GM18861 (cell line): ENCODE results near the gene LPAR6.

Source experiments
- ATAC-seq: cut with Tn5 transposase; IDR thresholded peaks from one replicate; pipeline ENCODE4 v1.9.1; 2021; ENCODE audit not compliant: unreplicated experiment

The LPAR6 gene

DNA sequence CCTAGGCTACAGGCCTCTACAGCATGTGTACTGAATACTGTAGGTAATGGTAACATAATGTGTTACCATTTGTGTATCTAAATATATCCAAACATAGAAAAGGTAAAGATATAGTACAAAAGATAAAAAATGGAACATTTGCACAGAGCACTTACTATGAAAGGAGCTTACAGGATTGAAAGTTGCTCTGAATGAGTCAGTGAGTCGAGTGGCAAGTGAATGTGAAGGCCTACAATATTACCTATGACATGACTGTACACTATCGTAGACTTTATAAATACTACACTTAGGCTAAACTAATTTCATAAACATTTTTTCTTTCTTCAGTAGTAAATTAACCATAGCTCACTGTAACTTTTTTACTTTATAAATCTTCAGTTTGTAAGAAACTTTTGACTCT, 35.1 kb downstream of the LPAR6 start:
- ATAC-seq: no peak

DNA sequence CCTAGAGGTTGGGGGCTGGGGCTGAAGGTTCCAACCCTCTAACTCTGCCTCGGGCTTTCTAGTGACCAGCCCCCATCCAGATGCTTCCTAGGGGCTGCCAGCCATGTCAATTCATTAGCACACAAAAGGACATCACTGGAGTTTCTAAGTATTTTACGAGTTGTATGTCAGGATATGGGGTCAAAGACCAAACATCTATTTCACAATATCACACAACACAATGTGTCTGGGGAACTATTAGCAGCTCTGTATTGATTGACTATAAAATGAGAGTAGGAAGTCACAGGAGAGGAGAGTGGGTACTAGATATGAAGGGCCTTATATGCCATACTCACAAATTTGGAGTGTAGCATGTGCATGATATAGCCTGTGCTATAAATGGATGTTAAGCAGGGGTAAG, 42.1 kb downstream of the LPAR6 start:
- ATAC-seq: no peak

DNA sequence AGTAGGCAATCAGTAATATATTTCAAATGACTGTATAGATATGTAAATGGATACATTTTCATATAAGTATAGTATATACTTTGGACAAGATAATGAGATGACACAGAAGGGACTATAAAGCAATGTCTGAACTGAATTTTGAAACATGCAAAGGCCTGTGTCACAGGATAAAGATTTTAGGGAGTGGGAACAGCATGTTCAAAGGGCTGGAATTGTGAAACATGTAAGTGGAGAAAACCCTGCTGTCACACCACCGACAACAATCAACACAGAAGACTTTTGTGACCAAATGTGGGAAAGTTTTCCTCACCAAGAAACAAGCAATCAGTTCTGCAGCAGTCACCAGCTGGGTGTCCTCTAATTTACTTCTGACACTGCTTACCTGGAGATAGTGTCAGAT, 42.9 kb downstream of the LPAR6 start:
- no peak for ATAC-seq
